Stimulated activated CD8-positive, alpha-beta memory T cell treated with anti-CD3 and anti-CD28 coated beads, Interleukin-7, amount 100 ng/mL, for 48 hours (primary cell): ENCODE measurements around the gene S100A10.

Experiments
- DNase-seq, 2 donors: peaks; one replicate each; pipeline ENCODE4 v3.0.0-alpha.2; 2020; ENCODE audit warnings: low read depth in 1 of 2; ENCODE audit errors: extremely low read depth in 1 of 2

Gene S100A10

DNA sequence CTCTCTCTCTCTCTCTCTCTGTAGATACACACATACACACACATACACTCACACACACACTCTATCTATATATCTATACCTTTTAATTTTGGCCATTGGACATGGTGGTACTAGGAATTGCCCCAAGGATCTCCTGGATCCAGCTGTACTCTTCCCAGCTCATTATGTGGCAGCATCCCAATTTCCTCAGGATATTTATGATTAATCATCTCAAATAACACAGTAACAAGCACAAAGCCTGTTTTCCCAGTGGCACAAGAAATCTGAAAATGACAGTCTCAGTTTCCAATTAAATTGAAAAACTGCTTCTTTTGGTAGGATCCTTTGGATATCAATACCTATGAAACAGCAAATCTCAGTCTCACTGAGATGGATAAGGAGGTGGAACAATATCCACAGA, 27.6 kb downstream of the S100A10 start:
- no peak for DNase-seq

DNA sequence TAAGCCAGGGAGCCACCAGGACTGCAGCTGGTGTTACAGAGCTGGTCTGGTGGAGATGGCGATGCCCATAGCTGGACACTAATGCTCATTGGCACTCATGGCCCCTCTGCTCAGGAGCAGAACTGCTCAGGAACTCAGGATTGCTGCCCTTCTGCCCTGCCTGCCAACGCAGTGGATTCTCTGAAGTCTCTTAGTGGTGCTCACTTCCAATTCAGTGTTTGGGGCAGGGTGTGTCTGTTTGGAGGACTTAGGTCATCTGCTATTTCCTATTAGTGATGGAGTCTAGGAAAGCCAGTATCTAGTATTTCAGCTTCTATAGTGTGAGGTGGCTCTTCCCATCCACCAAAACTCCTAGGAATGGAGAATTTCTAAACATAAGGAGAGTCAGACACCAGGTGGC, 29.1 kb downstream of the S100A10 start:
- DNase-seq, result no peak

DNA sequence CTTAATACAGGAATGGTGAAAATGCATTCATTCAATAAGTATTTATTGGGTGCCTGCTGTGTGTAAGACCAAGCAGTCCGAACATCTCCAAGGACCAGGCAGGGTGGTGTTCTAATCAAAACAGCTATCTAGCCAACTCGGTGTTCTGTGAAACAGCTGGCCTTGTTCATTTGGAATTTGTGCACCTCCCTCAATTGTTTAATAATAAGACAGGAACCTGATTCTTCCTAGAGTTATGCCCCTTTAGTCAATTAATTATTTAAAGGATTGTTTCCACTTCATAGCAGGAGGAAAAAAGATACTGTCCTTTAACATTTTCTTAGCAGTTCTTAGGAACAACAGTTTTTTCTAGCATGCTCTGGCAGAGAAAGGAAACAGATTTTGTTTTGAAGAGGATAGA, 30.4 kb downstream of the S100A10 start:
- no peak for DNase-seq

DNA sequence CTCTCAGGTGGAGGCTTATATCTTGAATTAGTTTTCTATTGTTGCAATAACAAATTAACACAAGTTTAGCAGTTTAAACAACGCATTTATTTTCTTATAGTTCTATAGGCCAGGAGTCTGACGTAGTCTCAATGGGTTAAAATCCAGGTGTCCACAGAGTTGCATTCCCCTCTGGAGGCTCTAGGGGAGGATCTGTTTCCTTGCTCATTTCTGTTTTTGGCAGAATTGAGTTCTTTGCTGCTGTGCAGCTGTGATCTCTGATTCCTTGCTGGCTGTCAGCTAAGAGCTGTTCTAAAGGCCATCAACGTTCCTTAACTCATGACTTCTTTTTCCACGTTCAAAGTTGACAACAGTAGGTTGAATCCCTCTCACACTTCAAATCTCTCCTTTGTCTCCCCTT, 31.8 kb downstream of the S100A10 start:
- no peak for DNase-seq

DNA sequence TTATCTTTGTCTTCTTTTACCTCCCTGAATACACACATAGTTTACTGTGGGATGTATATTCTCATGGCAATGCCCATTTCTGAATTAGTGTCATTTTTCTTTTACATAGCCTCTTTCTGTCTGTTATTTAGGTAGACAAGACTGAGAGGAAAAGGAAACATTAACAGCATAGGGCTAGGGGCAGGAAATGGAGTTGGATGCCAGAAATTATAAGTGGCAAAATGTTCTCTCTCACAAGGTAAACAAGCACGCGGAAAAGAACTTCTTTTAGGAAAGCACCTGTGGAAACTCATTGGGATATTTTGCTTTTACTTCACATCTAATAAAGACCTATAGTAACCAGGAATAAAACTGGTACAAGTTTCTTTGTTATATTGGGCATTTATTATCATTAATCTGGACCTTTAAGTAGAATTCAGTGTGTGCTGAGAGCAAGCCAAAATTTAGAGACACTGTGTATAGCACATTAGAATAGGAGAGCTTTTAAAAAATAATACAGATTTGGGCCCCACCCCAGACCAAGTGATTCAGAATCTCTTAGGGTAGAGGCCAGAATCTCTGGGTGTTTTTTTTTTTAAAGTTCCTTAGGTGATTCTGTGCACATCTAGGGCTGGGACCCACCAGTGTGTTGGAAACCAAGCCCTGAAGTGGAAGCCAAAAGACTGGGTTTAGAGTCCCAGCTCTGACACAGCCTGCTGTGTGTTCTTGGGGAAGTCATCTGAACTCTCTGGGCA, 32.7 kb downstream of the S100A10 start:
- no peak for DNase-seq

DNA sequence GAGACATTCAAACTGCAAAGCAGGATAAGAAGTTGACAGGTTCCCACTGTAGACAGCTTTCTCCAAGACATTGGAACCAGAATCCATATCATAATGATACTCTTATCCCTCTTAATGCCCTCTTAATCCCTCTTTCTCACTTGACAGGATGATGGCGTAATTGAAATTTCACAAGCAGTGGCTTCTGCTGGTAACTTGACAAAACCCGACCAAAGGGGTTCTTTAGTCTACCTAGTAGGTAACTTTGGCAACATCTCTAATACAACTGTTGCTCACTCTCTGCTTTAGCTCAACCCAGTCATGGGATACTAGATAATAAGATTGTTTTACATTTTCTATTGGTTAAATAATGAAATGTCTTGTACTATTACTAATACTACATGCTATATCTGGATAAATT, 34.7 kb downstream of the S100A10 start:
- DNase-seq, result no peak

DNA sequence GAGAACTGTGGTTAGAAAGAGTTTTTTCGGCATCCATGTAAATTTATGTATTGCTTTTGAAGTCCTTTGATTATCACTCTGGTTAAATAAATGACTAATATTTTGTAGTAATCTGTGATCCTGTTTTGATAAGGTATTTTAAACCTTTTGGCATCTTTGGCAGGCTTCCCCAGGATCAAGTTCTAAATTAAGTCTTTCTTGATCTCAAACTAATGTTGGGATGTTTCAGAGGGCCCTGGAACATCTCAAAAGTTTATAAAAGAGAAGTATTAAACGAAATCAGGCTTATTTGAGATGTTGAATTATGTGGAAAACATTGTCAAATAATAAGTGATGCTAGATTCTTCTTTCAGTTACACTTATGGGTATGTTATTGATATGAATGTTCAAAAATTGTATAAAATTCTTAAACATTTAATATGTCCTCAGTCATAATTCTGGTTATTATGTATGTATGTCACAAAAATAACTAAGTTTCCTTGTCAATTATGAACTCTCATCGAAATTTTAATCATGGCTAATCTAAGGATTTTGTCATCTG, 36.6 kb downstream of the S100A10 start:
- no peak for DNase-seq

DNA sequence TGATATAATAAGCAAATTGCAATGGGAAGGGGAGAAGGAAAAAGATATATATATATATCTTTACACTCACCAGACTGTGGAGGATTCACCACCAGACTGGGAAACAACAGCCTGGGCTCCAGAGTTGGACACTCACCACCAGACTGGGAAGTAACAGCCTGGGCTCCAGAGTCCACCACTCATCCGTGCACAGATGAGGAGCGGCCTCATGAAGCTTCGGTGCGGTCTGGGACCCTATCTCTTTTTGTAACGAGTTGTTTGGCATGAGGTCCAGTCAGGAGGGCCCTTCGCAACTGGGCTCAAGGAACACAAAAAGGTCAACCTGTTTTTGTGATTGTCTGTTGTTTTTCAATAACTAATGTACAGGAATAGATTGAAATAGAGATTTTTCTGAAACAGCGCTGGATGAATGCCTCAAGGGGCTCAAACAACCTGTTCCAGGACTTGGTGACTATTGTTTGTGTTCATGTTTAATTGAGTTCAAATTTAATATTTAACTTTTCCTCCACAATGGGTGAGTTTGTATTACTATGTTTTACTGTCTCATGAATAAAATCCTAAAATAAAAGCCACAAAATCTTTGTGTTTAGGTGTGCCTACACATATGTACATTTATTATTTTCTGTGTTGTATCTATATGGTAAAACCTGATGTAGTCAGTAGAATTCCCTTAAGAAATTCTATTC, 40.1 kb downstream of the S100A10 start:
- DNase-seq, result no peak

DNA sequence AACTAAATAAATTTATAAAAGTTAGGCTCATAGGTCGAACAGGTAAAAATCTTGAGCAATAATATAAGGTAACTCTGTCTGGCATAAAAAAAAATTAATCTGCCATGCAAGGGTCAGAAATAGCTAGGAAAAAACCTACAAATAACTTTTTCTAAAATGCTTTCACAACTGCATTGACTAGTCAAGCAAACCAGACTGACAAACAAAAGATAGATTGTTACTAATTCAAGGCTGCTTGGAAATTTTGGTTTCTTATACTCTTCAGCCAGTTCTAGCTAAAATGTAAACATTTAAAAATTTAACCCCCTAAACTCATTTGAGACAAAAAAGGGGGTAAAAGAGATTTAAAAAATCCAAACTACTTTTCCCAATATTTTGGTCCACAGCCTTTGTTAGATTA, 40.8 kb downstream of the S100A10 start:
- DNase-seq, result no peak

DNA sequence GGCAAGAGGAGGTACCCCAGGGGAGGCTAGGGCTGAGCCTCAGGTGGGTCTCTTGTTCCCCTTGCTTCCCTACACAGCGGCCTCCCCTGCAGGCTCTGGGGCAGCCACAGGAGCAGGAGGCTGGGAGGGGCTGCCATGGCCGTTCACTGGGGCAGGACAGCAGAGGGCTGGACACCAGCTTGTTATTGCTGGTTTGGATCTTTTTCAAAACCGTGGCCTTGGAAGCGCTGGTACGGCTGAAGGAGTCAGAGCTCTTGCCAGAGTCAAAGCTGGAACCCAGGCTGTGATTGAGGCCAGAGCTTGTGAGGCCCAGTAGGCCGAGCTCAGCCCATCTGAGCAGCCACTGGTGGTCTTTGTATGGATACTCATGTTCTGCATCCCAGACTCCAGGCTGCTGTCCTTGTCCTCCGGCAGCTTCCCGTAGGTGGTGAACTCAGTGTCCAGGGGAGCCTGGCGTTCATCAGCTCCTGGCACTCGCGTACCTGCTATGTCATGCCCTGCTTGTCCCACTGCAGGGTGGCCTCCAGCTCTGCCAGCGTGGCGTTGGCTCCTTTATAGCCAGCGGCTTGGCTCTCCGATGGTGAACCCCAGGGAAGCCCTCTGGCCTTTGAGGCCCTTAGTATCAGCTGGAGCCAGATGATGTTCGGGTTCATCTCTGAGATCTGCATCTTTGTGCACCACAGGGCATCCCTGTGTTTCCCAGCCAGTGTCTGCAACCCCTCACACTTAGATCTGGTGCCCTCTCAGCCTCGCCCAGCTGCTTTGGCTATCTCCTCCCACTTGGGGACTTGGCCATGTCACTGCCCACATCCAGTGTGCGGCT, 44.1 kb downstream of the S100A10 start:
- DNase-seq, result no peak

DNA sequence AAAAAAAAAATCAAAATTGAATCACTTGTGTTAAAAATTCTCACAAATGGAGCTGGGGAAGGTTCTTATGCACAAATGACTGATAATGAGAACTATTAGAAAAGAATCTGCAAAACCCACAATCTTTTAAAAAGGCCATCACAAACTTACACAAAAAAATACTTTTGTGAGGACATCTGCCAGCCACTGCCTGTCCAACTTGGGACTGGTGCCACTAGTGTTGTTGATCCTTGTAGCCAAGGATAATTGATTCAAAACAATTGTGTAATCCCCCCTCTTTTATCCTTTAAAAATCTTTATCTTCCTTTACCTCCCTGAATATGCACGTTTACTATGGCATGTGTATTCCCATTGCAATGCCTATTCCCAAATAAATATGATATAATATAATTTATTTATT, 45.2 kb downstream of the S100A10 start:
- no peak for DNase-seq

DNA sequence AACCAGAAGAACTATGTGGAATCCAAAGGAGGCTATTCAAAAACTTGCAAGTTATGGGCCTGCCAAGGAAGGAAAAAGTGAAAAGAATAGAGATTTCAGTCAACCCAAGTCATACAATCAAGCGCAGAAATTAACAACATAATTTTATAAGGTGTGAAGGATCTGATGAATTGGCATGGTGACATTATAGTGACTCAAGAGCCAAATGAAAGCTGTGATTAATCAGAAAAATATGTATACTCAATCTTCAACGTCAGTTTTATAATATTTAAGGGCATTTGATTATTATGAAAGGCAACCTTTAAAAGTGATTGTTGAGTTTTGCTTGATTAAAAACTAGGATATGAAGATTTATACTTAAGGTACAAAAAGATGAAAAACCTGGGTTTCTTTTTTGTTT, 46.5 kb downstream of the S100A10 start:
- DNase-seq, result no peak

DNA sequence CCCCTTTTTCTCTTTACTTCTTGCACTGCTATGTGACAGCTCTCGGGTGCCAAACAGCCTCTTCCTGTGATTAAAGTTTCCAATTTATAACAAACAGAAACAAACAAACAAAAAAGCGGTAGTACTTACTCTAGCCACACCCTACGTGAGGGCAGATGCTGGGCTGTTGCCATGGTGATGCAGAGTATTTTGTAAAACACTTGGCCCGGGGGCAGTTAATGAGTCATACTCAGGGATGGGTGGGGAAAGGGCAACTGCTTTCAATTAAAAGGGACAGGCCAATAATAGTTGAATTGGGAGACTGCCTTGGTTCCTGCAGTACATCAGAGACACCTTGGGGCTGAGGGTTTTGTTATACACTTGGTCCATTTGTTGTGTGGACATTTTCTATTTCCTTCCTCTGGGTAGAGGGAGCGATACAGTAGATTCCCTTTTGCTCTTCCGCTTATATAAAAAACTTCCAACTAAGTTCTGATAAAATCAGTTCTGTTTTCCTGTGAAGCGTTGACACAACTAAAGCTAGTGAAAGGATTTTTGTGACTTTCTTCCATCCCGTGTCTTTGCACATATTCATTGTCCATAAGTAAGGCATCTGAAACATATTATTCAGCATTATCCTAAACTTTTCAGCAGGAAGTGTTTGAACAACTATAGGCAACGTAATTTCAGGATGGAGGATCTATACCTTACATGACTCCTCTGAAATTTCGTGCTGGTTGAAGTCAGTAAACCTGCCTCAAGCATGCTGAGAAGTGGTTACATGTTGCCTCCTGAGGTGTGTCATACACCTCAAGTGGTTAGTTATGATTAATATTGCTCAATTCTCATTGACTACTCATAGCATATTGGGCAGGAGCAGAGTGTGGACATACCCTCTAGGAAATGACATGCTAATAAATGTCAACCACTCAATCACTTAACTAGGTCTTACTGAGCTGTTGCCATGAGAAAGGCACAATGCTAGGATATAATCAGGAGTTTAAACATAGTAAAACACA, 47.6 kb downstream of the S100A10 start:
- peak; percentile 41 to 74 for DNase-seq

DNA sequence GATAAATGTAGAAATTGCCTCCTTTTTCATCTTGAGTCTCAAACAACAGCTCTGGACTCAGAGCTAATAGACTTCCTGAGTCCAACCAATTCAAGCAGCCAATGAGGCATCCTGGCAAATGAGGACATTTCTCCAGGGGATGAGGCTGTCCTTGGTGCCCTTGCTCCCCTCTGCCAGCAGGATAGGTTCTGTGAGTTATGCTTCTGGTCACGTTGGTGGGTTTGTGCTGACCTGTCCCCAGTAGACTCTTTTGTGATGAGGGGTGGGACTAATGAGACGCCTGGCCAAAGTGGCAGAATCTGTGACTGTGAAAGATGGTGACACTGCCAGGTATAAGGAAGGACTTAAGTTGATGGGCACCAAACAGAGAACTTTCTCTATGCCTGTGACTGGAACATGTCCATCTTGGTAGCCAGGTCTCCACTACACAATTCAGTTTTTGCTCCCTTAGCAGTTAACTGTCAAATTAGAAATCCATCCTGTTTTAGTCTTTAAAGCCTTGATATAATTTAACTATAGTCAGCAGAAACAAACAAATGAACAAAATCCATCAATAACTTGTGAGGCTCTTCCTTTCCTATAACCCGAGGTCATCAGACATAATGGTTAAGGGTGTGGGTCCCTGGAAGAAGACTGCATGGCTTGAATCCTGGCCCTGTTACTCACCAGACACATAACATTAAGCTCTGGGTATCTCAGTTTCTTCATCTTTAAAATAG, 48.6 kb downstream of the S100A10 start:
- no peak for DNase-seq

DNA sequence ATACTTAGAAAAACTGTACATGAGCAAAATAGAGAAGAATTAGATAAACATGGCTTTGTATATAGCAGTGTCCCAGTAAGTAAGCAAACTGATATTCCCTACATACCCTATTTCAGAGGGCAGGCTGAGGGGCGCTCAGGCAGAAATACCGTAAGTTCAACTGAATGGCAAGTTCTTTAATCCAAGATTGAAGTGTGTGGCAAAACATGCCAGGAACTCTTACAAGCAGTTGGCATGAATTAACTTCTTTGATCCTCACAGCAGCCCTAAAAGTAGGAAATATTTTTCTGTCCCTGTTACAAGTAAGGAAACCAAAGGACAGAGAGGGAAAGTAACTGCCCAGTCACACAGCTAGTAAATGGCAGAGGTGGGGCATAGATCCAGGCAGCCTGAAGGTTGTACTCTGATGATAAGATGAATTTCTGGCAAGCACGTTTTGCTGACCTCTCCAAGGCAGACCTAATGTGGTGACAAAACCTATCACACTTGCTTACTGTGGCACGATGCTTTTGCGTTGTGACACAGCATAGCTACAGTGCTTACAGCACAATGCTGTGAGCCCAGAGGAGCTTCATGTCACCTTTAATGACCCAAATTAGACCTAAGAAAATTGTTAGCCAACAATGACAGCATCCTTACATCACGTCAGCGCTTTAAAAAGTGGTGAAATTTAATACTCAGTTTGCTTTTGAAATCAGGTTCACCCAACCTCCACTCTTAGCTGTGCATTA, 49.4 kb downstream of the S100A10 start:
- DNase-seq, result no peak

DNA sequence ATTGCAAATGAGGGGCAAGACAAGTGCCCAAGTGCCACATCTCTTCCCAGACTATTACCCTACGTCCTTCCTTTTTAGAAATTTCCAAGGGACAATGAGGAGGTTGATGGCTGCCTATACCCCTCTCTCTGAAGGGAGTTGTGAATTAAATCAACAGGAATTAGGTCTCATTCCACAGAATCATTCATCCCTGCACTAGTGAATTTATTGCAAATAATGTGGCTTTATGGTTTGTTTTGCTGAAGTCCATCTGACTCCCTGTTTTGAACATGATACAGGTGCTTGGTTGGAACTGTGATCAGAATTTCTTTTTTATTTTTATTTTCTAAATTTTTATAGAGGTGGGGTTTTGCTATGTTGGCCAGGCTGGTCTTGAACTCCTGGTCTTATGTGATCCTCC, 50.1 kb downstream of the S100A10 start:
- no peak for DNase-seq

DNA sequence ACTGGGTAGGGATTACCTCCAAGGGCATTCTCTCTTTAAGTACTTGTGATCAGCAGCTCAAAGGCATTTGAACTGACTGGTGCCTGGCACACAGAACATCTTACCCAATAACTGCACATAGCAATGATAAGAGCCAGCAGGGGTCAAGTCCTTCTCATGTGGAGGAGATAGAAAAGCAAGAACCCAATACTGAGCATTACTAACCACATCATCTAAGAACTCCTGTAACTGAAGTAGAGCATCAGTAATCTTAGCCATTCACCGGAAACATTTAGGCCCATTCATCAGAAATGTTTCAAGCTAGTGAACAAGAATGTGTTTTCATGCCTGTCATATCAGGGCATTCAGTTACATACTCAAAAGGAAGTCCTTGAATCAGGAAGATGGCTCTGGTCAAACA, 50.8 kb downstream of the S100A10 start:
- no peak for DNase-seq

DNA sequence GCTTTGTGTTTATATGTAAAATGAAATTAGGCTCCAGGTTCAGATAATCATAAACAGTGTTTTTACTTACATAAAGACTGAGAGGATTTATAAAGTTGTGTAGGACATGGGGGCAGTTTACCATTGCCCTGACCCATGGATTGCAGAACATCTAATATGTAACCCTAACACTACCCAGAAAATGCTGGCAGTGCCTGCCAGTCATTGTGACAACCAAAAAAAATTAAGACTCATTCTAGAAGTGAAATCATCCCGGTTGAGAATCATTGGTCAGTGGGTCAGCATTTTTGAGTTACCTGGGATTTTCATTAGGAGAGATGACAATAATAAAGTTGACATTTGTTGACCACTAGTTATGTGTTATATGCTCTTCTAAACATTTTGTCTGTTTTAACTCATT, 53.1 kb downstream of the S100A10 start:
- no peak for DNase-seq

DNA sequence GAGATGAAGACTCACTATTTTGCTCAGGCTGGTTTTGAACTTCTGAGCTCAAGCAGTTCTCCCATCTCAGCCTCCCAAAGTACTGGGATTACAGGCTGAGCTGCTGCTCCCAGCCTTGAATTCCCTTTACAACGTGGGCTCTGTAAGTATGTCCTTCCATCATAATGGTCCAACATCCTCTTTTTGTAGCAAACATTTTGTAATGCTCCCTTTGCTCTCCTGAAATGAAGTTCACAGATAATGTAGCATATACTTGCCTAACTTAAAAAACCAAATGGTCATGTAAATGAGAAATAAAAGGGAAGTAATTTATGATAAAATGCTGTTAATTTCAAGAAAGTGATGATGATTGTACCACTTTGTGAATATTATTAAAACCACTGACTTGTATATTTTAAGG, 53.9 kb downstream of the S100A10 start:
- DNase-seq, result no peak
